Fibroblast of upper back skin (primary cell): ENCODE measurements around the gene GNPTG.
A peak's percentile ranks its signal among the peaks of the same experiment; 100 is the strongest.

Source experiments
- DNase-seq: peaks from one replicate; pipeline ENCODE4 v3.0.0-alpha.2; 2013

Gene GNPTG

GRCh38 chr16:1335211-1335971, 16.3 kb upstream of the GNPTG start:
- no peak for DNase-seq

GRCh38 chr16:1335996-1336395, 15.7 kb upstream of the GNPTG start:
- no peak for DNase-seq

- no peak for DNase-seq
Observed at GRCh38 chr16:1336619-1337018, 15.1 kb upstream of the GNPTG start.

- no peak for DNase-seq
Observed at GRCh38 chr16:1337486-1337885, 14.2 kb upstream of the GNPTG start.

- no peak for DNase-seq
Observed at GRCh38 chr16:1338119-1338730, 13.5 kb upstream of the GNPTG start.

GRCh38 chr16:1338855-1339675, 12.7 kb upstream of the GNPTG start:
- DNase-seq, result no peak

- no peak for DNase-seq
Observed at GRCh38 chr16:1340730-1341494, 10.8 kb upstream of the GNPTG start.

GRCh38 chr16:1341495-1342420, 10.0 kb upstream of the GNPTG start:
- no peak for DNase-seq

GRCh38 chr16:1342526-1343427, 9.0 kb upstream of the GNPTG start:
- DNase-seq, result peak; percentile 50

- DNase-seq, result no peak
Observed at GRCh38 chr16:1343428-1344242, 8.1 kb upstream of the GNPTG start.

GRCh38 chr16:1344499-1344898, 7.2 kb upstream of the GNPTG start:
- DNase-seq, result no peak

- no peak for DNase-seq
Observed at GRCh38 chr16:1345087-1345486, 6.6 kb upstream of the GNPTG start.

GRCh38 chr16:1345651-1346421, 5.9 kb upstream of the GNPTG start:
- no peak for DNase-seq

GRCh38 chr16:1346422-1347285, 5.1 kb upstream of the GNPTG start:
- no peak for DNase-seq

- DNase-seq, result no peak
Observed at GRCh38 chr16:1347286-1347855, 4.4 kb upstream of the GNPTG start.

- no peak for DNase-seq
Observed at GRCh38 chr16:1347962-1348361, 3.8 kb upstream of the GNPTG start.

- DNase-seq, result no peak
Observed at GRCh38 chr16:1348441-1348840, 3.3 kb upstream of the GNPTG start.

GRCh38 chr16:1348926-1349325, 2.8 kb upstream of the GNPTG start:
- no peak for DNase-seq
